ENCODE data around the gene ZNF555.

ZNF555 gene

DNA sequence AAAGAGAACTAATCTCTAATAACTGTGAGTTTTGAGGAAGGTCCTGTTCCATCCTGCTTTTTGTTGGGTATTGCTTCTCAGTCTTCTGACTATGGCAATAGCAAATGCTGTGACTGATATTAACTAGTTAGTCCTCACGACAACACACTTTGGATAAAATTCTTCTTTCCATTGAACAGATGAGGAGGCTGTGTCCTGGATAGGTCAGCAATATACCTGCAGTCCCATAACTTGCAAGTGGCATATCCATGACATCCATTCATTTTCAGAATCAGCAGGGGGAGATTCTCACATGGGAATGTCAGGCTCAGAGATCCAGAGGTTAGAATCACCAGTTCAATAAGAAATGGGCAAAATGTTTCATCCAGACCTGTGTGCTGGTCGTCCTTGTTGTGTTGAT is 14.3 kb upstream of the ZNF555 start:
- DNase-seq (ENCODE audit: low spot score): no peak

GRCh38 chr19:2827840-2828489 is 13.3 kb upstream of the ZNF555 start:
- no peak for DNase-seq (ENCODE audit: low spot score)

GRCh38 chr19:2834294-2834871 is 6.9 kb upstream of the ZNF555 start:
- no peak for DNase-seq (ENCODE audit: low spot score)

DNA sequence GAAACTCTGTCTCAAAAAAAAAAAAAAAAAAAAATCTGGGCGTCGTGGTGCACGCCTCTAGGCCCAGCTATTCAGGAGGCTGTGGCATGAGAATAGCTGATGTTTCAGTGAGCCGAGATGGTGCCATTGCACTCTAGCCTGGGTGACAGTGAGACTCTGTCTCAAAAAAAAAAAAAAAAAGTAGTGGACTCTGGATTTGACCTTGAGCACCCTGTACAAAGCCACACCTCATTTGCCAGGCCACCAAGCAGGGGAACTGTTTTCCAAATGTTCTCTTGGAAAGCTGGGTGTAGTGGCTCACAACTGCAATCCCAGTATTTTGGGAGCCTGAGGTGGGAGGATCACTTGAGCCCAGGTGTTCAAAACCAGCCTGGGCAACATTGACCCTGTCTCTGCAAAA is 3.8 kb upstream of the ZNF555 start:
- DNase-seq (ENCODE audit: low spot score): no peak

DNA sequence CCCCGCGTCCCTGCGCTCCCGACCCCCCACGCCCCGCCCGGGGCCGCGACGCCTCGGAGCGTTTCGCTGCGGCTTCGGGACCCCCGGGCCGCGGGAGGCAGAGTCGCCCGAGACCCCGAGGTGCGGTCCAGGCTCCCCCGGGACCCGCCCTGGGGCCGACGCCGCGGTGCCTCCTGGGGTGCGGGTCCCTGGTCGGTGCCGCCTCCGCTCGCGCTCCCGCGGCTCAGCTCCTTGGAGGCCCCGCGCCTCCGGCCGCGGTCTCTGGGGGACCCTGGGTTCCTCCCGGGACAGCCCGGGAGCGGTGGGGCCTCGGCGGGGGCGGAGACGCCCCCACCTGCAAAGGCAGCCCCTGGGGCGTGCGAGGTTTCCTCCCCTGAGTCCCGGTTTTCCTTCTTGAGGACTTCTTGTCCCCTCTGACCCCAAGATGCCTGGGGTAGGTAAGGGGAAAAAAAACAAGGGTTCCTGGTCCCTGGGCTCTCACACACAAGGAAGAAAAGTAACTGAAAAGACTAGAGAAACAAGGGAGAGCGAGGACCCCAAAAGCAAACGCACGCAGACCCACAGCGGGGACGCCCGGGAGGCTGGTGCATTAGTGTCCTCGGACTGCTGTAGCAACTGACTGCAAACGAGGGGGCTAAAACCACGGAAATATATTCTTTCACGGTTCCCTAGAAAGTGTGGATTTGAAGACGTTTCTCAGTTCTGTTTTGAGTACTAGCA is 740 bp downstream of the ZNF555 start:
- no peak for DNase-seq (ENCODE audit: low spot score)

DNA sequence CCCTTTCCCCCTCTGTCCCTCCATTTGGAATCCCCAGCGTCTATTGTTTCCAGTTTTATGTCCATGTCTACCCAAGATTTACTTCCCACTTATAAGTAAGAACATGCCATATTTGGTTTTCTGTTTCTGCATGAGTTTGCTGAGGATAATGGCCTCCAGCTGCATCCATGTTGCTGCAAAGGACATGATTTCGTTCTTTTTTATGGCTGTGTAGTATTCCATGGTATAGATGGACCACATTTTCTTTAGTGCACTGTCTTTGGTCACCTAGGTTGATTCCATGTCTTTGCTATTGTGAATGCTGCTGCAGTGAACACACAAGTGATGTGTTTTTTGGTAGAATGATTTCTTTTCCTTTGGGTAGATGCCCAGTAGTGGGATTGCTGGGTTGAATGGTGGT is 3.8 kb downstream of the ZNF555 start:
- DNase-seq (ENCODE audit: low spot score): no peak

- no peak for DNase-seq (ENCODE audit: low spot score)
Measured at GRCh38 chr19:2846180-2846894, 5.1 kb downstream of the ZNF555 start.

GRCh38 chr19:2847507-2847906 is 6.2 kb downstream of the ZNF555 start:
- no peak for DNase-seq (ENCODE audit: low spot score)

DNA sequence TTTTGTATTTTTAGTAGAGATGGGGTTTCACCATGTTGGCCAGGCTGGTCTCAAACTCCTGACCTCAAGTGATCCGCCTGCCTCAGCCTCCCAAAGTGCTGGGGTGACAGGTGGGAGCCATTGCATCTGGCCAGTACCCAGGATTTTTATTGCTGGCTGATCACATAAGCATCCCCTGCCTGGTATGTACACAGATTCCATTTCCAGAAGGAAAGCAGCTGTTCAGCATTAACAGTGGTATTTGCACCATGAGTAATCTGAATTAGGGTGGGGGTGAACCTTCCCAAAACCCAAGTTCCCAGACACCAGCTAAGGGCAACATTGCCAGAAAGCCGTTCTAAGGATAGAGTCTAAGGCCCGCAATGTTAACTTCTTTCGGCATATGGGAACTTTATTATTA is 7.3 kb downstream of the ZNF555 start:
- DNase-seq (ENCODE audit: low spot score): no peak

- DNase-seq (ENCODE audit: low spot score): no peak
Measured at GRCh38 chr19:2850256-2850925, 9.1 kb downstream of the ZNF555 start.

GRCh38 chr19:2852598-2852997 is 11.3 kb downstream of the ZNF555 start:
- DNase-seq (ENCODE audit: low spot score): no peak

DNA sequence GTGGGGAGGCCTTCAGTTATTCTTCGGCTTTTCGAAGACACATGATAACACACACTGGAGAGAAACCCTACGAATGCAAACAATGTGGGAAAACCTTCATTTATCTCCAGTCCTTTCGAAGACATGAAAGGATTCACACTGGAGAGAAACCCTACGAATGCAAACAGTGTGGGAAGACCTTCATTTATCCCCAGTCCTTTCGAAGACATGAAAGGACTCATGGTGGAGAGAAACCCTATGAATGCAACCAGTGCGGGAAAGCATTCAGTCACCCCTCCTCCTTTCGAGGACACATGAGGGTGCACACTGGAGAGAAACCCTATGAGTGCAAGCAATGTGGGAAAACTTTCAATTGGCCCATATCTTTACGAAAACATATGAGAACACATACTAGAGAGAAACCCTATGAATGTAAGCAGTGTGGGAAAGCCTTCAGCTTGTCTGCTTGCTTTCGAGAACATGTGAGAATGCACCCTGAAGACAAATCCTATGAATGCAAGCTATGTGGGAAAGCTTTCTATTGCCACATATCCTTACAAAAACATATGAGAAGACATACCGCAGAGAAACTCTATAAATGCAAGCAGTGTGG is 11.8 kb downstream of the ZNF555 start:
- no peak for DNase-seq (ENCODE audit: low spot score)

- no peak for DNase-seq (ENCODE audit: low spot score)
Measured at GRCh38 chr19:2854849-2855248, 13.6 kb downstream of the ZNF555 start.

GRCh38 chr19:2856457-2857050 is 15.3 kb downstream of the ZNF555 start:
- no peak for DNase-seq (ENCODE audit: low spot score)

- no peak for DNase-seq (ENCODE audit: low spot score)
Measured at GRCh38 chr19:2858864-2859263, 17.6 kb downstream of the ZNF555 start.

GRCh38 chr19:2863816-2864215 is 22.5 kb downstream of the ZNF555 start:
- DNase-seq (ENCODE audit: low spot score): no peak

- DNase-seq (ENCODE audit: low spot score): no peak
Measured at GRCh38 chr19:2865334-2866100, 24.2 kb downstream of the ZNF555 start.

DNA sequence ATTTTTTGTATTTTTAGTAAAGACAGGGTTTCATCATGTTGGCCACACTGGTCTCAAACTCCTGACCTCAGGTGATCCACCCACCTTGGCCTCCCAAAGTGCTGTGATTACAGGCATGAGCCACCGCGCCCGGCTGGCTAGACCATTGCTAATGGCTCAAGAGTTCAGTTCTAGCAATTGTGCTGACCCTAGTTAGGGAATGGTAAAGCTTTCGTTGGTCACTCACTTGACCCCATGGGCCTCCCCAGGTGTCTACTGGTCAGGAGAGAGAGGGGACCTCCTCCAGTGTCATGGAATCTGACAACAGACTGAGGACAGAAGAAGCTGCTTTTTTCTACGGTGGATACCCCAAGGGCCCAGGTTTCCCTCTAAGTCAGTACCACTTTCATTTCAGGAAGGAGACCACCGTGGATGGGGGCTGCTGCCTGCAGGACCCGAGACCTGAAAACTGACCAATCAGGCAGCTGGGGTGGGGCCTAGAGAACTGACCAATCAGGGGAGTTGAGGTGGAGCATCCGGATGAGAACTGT is 25.3 kb downstream of the ZNF555 start:
- DNase-seq (ENCODE audit: low spot score): no peak

GRCh38 chr19:2867025-2867991 is 26.0 kb downstream of the ZNF555 start, which contains the start of gene ZNF556:
TSS of gene ZNF556 (plus strand) at chr19:2867335. CDS start at chr19:2867422, 87 bp downstream.
- peak; percentile 38 for DNase-seq (ENCODE audit: low spot score)

All from globus pallidus (tissue), 1 donor.